HepG2 (cell line): ENCODE results near the gene ZFP69. TPM values are rescaled to one million over a fixed set of nuclear protein-coding genes. Genes with fewer than 3 reads are reported as not detected.

Experiments
- ASH2L ChIP-seq: fragments of 300-600, 200-600 bp; sonication (generic); IDR thresholded peaks from 2 replicates; pipeline ENCODE4 v1.7.0; 2017; ENCODE audit warnings: low read depth, mild to moderate bottlenecking, moderate library complexity, mixed read lengths, low read length; ENCODE audit not compliant: insufficient read length
- ATF1 ChIP-seq: IDR thresholded peaks from 2 replicates; pipeline ENCODE4 v1.6.1; 2016; ENCODE audit warnings: mild to moderate bottlenecking, control low read depth
- DNMT1 ChIP-seq: sonication (generic); formaldehyde crosslinking; IDR thresholded peaks from 2 replicates; pipeline ENCODE4 v1.5.1; 2020; ENCODE audit warnings: mild to moderate bottlenecking, missing genetic modification reagents
- GATAD2A ChIP-seq: IDR thresholded peaks from 2 replicates; pipeline ENCODE4 v1.6.1; 2016
- KAT8 ChIP-seq: IDR thresholded peaks from 2 replicates; pipeline ENCODE4 v1.6.1; 2016; ENCODE audit warnings: missing genetic modification reagents, missing compliant biosample characterization
- MBD4 ChIP-seq: IDR thresholded peaks from 2 replicates; pipeline ENCODE4 v1.6.1; 2012; ENCODE audit warnings: low read length, inconsistent platforms, borderline replicate concordance
- NR2F1 ChIP-seq, 2 experiments: fragments of 450-650 bp in 1 of 2; formaldehyde crosslinking in 1 of 2; IDR thresholded peaks; 2 replicates each; pipeline versions ENCODE4 v1.5.0 to v1.6.1; 2016 to 2020; ENCODE audit warnings: mild to moderate bottlenecking in 1 of 2, missing compliant biosample characterization in 1 of 2, missing genetic modification reagents in 1 of 2, moderate library complexity in 1 of 2
- NRL ChIP-seq: sonication (generic); formaldehyde crosslinking; IDR thresholded peaks from 2 replicates; pipeline ENCODE4 v1.5.0; 2020; ENCODE audit warnings: missing genetic modification reagents, mild to moderate bottlenecking, moderate library complexity, borderline replicate concordance
- PHF5A ChIP-seq: IDR thresholded peaks from one replicate; pipeline ENCODE4 v1.6.1; 2018; ENCODE audit warnings: low read depth, missing genetic modification reagents; ENCODE audit not compliant: unreplicated experiment
- POLR2AphosphoS5 ChIP-seq: IDR thresholded peaks from 2 replicates; pipeline ENCODE4 v1.6.1; 2012; ENCODE audit warnings: low read depth, low read length
- SETDB1 ChIP-seq: sonication (generic); formaldehyde crosslinking; IDR thresholded peaks from 2 replicates; pipeline ENCODE4 v1.5.1; 2020; ENCODE audit warnings: missing genetic modification reagents, mild to moderate bottlenecking, borderline replicate concordance
- SMAD9 ChIP-seq: sonication (generic); formaldehyde crosslinking; IDR thresholded peaks from 2 replicates; pipeline ENCODE4 v1.5.1; 2020; ENCODE audit warnings: mild to moderate bottlenecking, missing genetic modification reagents
- SRF ChIP-seq: IDR thresholded peaks from 2 replicates; pipeline ENCODE4 v1.6.1; 2011; ENCODE audit warnings: mild to moderate bottlenecking, low read depth, low read length, moderate library complexity
- THYN1 ChIP-seq: sonication (generic); formaldehyde crosslinking; IDR thresholded peaks from 2 replicates; pipeline ENCODE4 v1.8.1; 2023; ENCODE audit warnings: low read depth, mild to moderate bottlenecking, moderate library complexity, missing genetic modification reagents, borderline replicate concordance
- ZGPAT ChIP-seq: IDR thresholded peaks from 2 replicates; pipeline ENCODE4 v1.6.1; 2016; ENCODE audit warnings: mild to moderate bottlenecking
- ZMYM4 ChIP-seq: sonication (generic); formaldehyde crosslinking; IDR thresholded peaks from 2 replicates; pipeline ENCODE4 v1.8.1; 2023; ENCODE audit warnings: mild to moderate bottlenecking, missing genetic modification reagents
- ZNF558 ChIP-seq: sonication (generic); formaldehyde crosslinking; IDR thresholded peaks from 2 replicates; pipeline ENCODE4 v1.9.0; 2022; ENCODE audit warnings: mild to moderate bottlenecking, missing genetic modification reagents, borderline replicate concordance
- ZNF619 ChIP-seq: sonication (generic); formaldehyde crosslinking; IDR thresholded peaks from 2 replicates; pipeline ENCODE4 v1.4.0; 2020; ENCODE audit warnings: mild to moderate bottlenecking, missing genetic modification reagents
- ZNF768 ChIP-seq: sonication (generic); formaldehyde crosslinking; IDR thresholded peaks from 2 replicates; pipeline ENCODE4 v1.4.0; 2020; ENCODE audit warnings: missing genetic modification reagents
- ZSCAN22 ChIP-seq: sonication (generic); formaldehyde crosslinking; IDR thresholded peaks from 2 replicates; pipeline ENCODE4 v1.4.0; 2020; ENCODE audit warnings: mild to moderate bottlenecking, missing genetic modification reagents
- polyA plus RNA-seq, 8 experiments: library from polyadenylated mRNA; depleted of rRNA in 3 of 8; stranded (reverse) in 7 of 8; unstranded in 1 of 8; fragments of >200 nt; fragmentation: Illumina TruSeq in 4 of 8; extraction: Trizol in 4 of 8; gene quantifications; 2 replicates each; pipeline versions ENCODE4 v1.2.1 to v1.2.3, GENCODE V29; 2011 to 2016; ENCODE audit warnings: low read depth in 4 of 8, missing spikeins in 1 of 8, mixed read lengths in 1 of 8; ENCODE audit not compliant: insufficient read depth in 1 of 8
- total RNA-seq, 5 experiments: library from RNA; depleted of rRNA; stranded (reverse); fragments of >200 nt; fragmentation: Illumina TruSeq; extraction: Trizol; gene quantifications; 2 replicates each; pipeline ENCODE4 v1.2.3, GENCODE V29; 2016; ENCODE audit warnings: low read depth in 1 of 5
- TF ChIP-seq, protein P1 (sequence below): sonication (generic); formaldehyde crosslinking; IDR thresholded peaks from 2 replicates; pipeline ENCODE4 v1.9.0; 2021; ENCODE audit warnings: missing genetic modification reagents, borderline replicate concordance
- TF ChIP-seq, protein P2 (sequence below): sonication (generic); formaldehyde crosslinking; IDR thresholded peaks from 2 replicates; pipeline ENCODE4 v1.4.0; 2020; ENCODE audit warnings: missing genetic modification reagents
- TF ChIP-seq, protein P3 (sequence below): IDR thresholded peaks from 2 replicates; pipeline ENCODE4 v1.6.1; 2016; ENCODE audit warnings: low read depth, control low read depth

The ZFP69 gene
- total and polyA plus RNA-seq, 2 of the 13 experiments (the other 11 are each of a cell fraction or from before 2014, with no cell fraction given), result 2.6 to 5.6 TPM

DNA sequence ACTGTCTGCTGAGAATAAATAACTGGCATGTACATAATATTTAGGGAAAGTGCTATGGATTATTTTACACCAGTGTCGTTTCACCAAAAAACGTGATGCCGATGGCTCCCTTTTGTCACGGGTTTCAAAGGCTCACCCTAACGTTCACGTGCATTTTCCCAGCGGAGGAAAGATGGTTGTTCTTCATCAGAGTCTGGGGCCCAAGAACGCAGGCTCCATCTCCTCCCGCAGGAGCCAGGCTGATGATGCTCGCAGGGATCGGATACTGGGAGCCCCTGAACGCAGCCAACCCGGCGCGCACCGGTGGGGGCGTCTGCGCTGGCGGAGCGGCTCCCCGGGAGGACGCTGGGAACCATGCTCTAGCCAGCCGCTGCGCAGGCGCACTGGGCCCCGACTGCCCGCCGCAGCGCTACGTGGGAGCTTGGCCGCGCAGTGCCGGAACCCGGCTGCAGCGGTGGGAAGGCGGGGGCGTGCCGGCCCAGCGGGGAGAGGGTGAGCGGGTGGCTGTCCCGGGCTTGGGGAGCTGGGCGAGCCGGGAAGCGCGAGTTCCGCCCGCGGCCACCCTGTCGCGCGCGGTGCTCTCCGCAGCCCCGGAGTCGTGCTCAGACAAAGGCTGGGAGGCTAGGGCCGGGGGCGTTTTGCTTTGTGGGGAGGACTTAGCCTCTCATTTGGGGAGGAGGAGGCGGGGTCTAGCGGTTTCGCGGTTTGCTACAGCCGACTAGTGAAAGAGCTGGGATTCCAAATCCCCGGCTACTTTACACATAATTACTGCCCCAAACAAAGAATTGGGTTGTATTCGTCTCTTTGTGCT lies 27.2 kb upstream of the ZFP69 start, which contains the start of gene ZFP69B (continued):
- TF ChIP-seq SETDB1 (CRISPR knock-in tag) (no peak), PHF5A (CRISPR knock-in tag) (no peak), ZGPAT (CRISPR knock-in tag) (peak; percentile 33), POLR2AphosphoS5 (peak; percentile 33), SMAD9 (CRISPR knock-in tag) (no peak), ASH2L (peak; percentile 73), ZMYM4 (CRISPR knock-in tag) (peak; percentile 94), ZNF619 (CRISPR knock-in tag) (peak; percentile 72; the same call in 1 of the 2 replicates), NRL (peak; percentile 41; the same call in 1 of the 2 replicates), NR2F1 (CRISPR knock-in tag; IDR thresholded peaks at IDR 0.05) (no peak), THYN1 (CRISPR knock-in tag) (no peak), SRF (no peak), DNMT1 (CRISPR knock-in tag) (peak; percentile 82; the same call in 1 of the 2 replicates), ATF1 (no peak), ZNF558 (0 out of 2 replicates have a peak, but pooled peaks have one; percentile 63), ZNF768 (CRISPR knock-in tag) (peak; percentile 78; the same call in 1 of the 2 replicates), MBD4 (no peak), GATAD2A (CRISPR knock-in tag) (peak; percentile 39; the same call in 1 of the 2 replicates), KAT8 (CRISPR knock-in tag) (peak; percentile 84), ZSCAN22 (CRISPR knock-in tag) (no peak)
- TF ChIP-seq, protein P1, sequence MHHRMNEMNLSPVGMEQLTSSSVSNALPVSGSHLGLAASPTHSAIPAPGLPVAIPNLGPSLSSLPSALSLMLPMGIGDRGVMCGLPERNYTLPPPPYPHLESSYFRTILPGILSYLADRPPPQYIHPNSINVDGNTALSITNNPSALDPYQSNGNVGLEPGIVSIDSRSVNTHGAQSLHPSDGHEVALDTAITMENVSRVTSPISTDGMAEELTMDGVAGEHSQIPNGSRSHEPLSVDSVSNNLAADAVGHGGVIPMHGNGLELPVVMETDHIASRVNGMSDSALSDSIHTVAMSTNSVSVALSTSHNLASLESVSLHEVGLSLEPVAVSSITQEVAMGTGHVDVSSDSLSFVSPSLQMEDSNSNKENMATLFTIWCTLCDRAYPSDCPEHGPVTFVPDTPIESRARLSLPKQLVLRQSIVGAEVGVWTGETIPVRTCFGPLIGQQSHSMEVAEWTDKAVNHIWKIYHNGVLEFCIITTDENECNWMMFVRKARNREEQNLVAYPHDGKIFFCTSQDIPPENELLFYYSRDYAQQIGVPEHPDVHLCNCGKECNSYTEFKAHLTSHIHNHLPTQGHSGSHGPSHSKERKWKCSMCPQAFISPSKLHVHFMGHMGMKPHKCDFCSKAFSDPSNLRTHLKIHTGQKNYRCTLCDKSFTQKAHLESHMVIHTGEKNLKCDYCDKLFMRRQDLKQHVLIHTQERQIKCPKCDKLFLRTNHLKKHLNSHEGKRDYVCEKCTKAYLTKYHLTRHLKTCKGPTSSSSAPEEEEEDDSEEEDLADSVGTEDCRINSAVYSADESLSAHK (CRISPR knock-in tag), result no peak
- TF ChIP-seq, protein P2, sequence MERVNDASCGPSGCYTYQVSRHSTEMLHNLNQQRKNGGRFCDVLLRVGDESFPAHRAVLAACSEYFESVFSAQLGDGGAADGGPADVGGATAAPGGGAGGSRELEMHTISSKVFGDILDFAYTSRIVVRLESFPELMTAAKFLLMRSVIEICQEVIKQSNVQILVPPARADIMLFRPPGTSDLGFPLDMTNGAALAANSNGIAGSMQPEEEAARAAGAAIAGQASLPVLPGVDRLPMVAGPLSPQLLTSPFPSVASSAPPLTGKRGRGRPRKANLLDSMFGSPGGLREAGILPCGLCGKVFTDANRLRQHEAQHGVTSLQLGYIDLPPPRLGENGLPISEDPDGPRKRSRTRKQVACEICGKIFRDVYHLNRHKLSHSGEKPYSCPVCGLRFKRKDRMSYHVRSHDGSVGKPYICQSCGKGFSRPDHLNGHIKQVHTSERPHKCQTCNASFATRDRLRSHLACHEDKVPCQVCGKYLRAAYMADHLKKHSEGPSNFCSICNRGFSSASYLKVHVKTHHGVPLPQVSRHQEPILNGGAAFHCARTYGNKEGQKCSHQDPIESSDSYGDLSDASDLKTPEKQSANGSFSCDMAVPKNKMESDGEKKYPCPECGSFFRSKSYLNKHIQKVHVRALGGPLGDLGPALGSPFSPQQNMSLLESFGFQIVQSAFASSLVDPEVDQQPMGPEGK (CRISPR knock-in tag), result peak; percentile 95
- TF ChIP-seq, protein P3, sequence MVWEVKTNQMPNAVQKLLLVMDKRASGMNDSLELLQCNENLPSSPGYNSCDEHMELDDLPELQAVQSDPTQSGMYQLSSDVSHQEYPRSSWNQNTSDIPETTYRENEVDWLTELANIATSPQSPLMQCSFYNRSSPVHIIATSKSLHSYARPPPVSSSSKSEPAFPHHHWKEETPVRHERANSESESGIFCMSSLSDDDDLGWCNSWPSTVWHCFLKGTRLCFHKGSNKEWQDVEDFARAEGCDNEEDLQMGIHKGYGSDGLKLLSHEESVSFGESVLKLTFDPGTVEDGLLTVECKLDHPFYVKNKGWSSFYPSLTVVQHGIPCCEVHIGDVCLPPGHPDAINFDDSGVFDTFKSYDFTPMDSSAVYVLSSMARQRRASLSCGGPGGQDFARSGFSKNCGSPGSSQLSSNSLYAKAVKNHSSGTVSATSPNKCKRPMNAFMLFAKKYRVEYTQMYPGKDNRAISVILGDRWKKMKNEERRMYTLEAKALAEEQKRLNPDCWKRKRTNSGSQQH, result peak; percentile 51; the same call in 1 of the 2 replicates
